DND-41 (cell line): ENCODE data around the gene SLC25A28.

Experiments used
- EZH2 ChIP-seq: IDR thresholded peaks from 3 replicates; pipeline ENCODE4 v1.6.1; 2012; ENCODE audit warnings: borderline replicate concordance, low read depth, mild to moderate bottlenecking, moderate library complexity, low read length, inconsistent platforms; ENCODE audit not compliant: severe bottlenecking
- TF ChIP-seq, protein P1 (sequence below): IDR thresholded peaks from 2 replicates; pipeline ENCODE4 v1.5.1; 2012; ENCODE audit warnings: borderline replicate concordance, low read length, moderate library complexity, mild to moderate bottlenecking; ENCODE audit not compliant: poor library complexity, severe bottlenecking; ENCODE audit errors: extremely low read depth

DNA sequence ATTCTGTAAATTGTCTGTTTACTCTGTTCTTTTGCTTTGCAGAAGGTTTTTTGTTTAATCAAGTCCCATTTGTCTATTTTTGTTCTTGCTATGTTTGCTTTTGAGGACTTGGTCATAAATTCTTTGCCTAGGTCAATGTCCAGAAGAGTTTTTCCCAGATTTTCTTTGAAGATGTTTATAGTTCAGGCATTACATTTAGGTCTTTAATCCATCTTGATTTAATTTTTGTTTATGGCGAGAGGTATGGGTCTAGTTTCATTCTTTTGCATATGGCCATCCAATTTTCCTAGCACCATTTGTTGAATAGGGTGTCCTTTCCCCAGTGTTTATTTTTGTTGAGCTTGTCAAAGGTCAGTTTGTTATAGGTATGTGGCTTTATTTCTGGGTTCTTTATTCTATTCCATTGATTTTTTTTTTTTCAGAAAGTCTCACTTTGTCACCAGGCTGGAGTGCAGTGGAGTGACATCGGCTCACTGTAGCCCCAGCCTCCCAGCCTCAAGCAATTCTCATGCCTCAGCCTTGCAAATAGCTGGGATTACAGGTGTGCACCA, 27.4 kb upstream of the SLC25A28 start:
- TF ChIP-seq, protein P1, sequence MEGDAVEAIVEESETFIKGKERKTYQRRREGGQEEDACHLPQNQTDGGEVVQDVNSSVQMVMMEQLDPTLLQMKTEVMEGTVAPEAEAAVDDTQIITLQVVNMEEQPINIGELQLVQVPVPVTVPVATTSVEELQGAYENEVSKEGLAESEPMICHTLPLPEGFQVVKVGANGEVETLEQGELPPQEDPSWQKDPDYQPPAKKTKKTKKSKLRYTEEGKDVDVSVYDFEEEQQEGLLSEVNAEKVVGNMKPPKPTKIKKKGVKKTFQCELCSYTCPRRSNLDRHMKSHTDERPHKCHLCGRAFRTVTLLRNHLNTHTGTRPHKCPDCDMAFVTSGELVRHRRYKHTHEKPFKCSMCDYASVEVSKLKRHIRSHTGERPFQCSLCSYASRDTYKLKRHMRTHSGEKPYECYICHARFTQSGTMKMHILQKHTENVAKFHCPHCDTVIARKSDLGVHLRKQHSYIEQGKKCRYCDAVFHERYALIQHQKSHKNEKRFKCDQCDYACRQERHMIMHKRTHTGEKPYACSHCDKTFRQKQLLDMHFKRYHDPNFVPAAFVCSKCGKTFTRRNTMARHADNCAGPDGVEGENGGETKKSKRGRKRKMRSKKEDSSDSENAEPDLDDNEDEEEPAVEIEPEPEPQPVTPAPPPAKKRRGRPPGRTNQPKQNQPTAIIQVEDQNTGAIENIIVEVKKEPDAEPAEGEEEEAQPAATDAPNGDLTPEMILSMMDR: no peak
- TF ChIP-seq EZH2: no peak
